K562 (cell line): ENCODE results near the gene GLTPD2. TPM values are rescaled to one million over a fixed set of nuclear protein-coding genes. Genes with fewer than 3 reads are reported as not detected.

Experiments used
- BRD9 ChIP-seq: fragments of 450-650 bp; IDR thresholded peaks from 2 replicates; pipeline ENCODE4 v1.6.1; 2018; ENCODE audit warnings: low read depth; ENCODE audit not compliant: partially characterized antibody
- CBX8 ChIP-seq: fragments of 200-600 bp; sonication (generic); IDR thresholded peaks from 2 replicates; pipeline ENCODE4 v1.6.1; 2012; ENCODE audit warnings: borderline replicate concordance, mixed run types, low read depth, mild to moderate bottlenecking, moderate library complexity, mixed read lengths, low read length, control low read depth, inconsistent platforms; ENCODE audit not compliant: poor library complexity, severe bottlenecking; ENCODE audit errors: extremely low read depth
- CXXC5 ChIP-seq: fragments of 250-450 bp; sonication (Bioruptor Pico); IDR thresholded peaks from 2 replicates; pipeline ENCODE4 v1.8.0; 2022; ENCODE audit warnings: inconsistent platforms, mild to moderate bottlenecking, moderate library complexity
- DACH1 ChIP-seq: fragments of 450-650 bp; IDR thresholded peaks from 2 replicates; pipeline ENCODE4 v1.6.1; 2018; ENCODE audit not compliant: partially characterized antibody
- DIDO1 ChIP-seq: fragments of 450-650 bp; IDR thresholded peaks from 2 replicates; pipeline ENCODE4 v1.6.1; 2016; ENCODE audit warnings: low read depth, missing biosample characterization, missing genetic modification characterization
- FIP1L1 ChIP-seq: fragments of 200-400 bp; formaldehyde crosslinking; IDR thresholded peaks from 2 replicates; pipeline ENCODE4 v1.6.1; 2018; ENCODE audit warnings: mild to moderate bottlenecking, low read depth, low read length; ENCODE audit not compliant: poor library complexity, severe bottlenecking
- GTF3C2 ChIP-seq: IDR thresholded peaks from 3 replicates; pipeline ENCODE4 v1.6.1; 2011; ENCODE audit warnings: borderline replicate concordance, mild to moderate bottlenecking, moderate library complexity; ENCODE audit not compliant: insufficient read length; ENCODE audit errors: extremely low read depth
- HNRNPK ChIP-seq: fragments of 200-400 bp; formaldehyde crosslinking; IDR thresholded peaks from one replicate; pipeline ENCODE4 v1.6.1; 2018; ENCODE audit warnings: mild to moderate bottlenecking, low read depth, low read length; ENCODE audit not compliant: poor library complexity, severe bottlenecking
- MXI1 ChIP-seq: IDR thresholded peaks from 2 replicates; pipeline ENCODE4 v1.6.1; 2011; ENCODE audit warnings: low read depth, mild to moderate bottlenecking, improper control_type of control experiment, low read length
- NCOA1 ChIP-seq: fragments of 450-650 bp; IDR thresholded peaks from 2 replicates; pipeline ENCODE4 v1.6.1; 2016; ENCODE audit warnings: low read depth
- NFATC3 ChIP-seq: fragments of 450-650 bp; IDR thresholded peaks from 2 replicates; pipeline ENCODE4 v1.6.1; 2017; ENCODE audit warnings: mild to moderate bottlenecking
- OTX1 ChIP-seq: fragments of 450-650 bp; formaldehyde crosslinking; IDR thresholded peaks from 2 replicates; pipeline ENCODE4 v1.4.0; 2022; ENCODE audit warnings: mild to moderate bottlenecking
- PCBP1 ChIP-seq: fragments of 200-400 bp; formaldehyde crosslinking; IDR thresholded peaks from 2 replicates; pipeline ENCODE4 v1.6.1; 2018; ENCODE audit warnings: mild to moderate bottlenecking, low read depth, low read length; ENCODE audit not compliant: poor library complexity, severe bottlenecking
- SMARCA5 ChIP-seq: fragments of 450-650 bp; IDR thresholded peaks from 2 replicates; pipeline ENCODE4 v1.6.1; 2016
- TBL1XR1 ChIP-seq, 2 experiments: IDR thresholded peaks; 2 replicates each; pipeline ENCODE4 v1.6.1; 2012; ENCODE audit warnings: improper control_type of control experiment in 2 of 2, low read length in 2 of 2, mild to moderate bottlenecking in 1 of 2
- VEZF1 ChIP-seq: fragments of 200-800 bp; sonication (Bioruptor generic); IDR thresholded peaks from 2 replicates; pipeline ENCODE4 v1.6.1; 2017; ENCODE audit warnings: missing genetic modification characterization, missing compliant biosample characterization
- ZBED1 ChIP-seq: IDR thresholded peaks from 2 replicates; pipeline ENCODE4 v1.6.1; 2014
- ZBTB17 ChIP-seq: fragments of 450-650 bp; formaldehyde crosslinking; IDR thresholded peaks from 2 replicates; pipeline ENCODE4 v1.4.0; 2020; ENCODE audit warnings: mild to moderate bottlenecking
- ZFX ChIP-seq: sonication (generic); formaldehyde crosslinking; IDR thresholded peaks from 2 replicates; pipeline ENCODE4 v1.8.0; 2022; ENCODE audit warnings: mild to moderate bottlenecking, missing genetic modification reagents, moderate library complexity
- ZNF12 ChIP-seq: sonication (generic); formaldehyde crosslinking; IDR thresholded peaks from 2 replicates; pipeline ENCODE4 v1.4.0; 2020; ENCODE audit warnings: mild to moderate bottlenecking, missing genetic modification reagents
- ZNF655 ChIP-seq: fragments of 250-450 bp; sonication (Bioruptor Pico); IDR thresholded peaks from 2 replicates; pipeline ENCODE4 v1.5.0; 2021
- ZNF780A ChIP-seq: fragments of 250-450 bp; sonication (Bioruptor Pico); IDR thresholded peaks from 2 replicates; pipeline ENCODE4 v1.5.0; 2021; ENCODE audit warnings: mild to moderate bottlenecking
- polyA plus RNA-seq, 8 experiments: library from polyadenylated mRNA; depleted of rRNA in 4 of 8; stranded (reverse) in 5 of 8; unstranded in 3 of 8; fragments of >200 nt; fragmentation: Nextera tagmentation in 2 of 8; fragmentation: Illumina TruSeq in 1 of 8; extraction: Ambion mirVana in 2 of 8; extraction: Trizol in 1 of 8; gene quantifications; 2 replicates each; pipeline versions ENCODE4 v1.2.1 to v1.2.3, GENCODE V29; 2011 to 2014; ENCODE audit warnings: inconsistent platforms in 1 of 8, missing spikeins in 1 of 8
- total RNA-seq, 7 experiments: library from RNA; depleted of rRNA in 6 of 7; stranded (reverse); fragments of >200 nt in 6 of 7; fragmentation: Illumina TruSeq in 2 of 7; extraction: Trizol in 2 of 7; gene quantifications; 2 replicates each; pipeline versions ENCODE4 v1.2.1 to v1.2.3, GENCODE V29; 2011 to 2021; ENCODE audit warnings: low replicate concordance in 1 of 7

The GLTPD2 gene
- total and polyA plus RNA-seq, 9 of the 15 experiments (the other 6 are each of a cell fraction or from before 2014, with no cell fraction given) = not detected

- TF ChIP-seq ZNF655 (CRISPR knock-in tag) (no peak), TBL1XR1 (IDR thresholded peaks at IDR 0.05; ENCODE audit: low read length in 2 of 2) (no peak), NCOA1 (no peak), HNRNPK (no peak), CBX8 (no peak), NFATC3 (no peak), MXI1 (no peak; the same call in 1 of the 2 replicates), GTF3C2 (no peak), DACH1 (no peak), ZNF12 (no peak), OTX1 (CRISPR knock-in tag) (no peak), ZNF780A (CRISPR knock-in tag) (no peak), ZFX (CRISPR knock-in tag) (peak; percentile 96), ZBTB17 (CRISPR knock-in tag) (no peak), FIP1L1 (peak; percentile 59), ZBED1 (no peak), BRD9 (no peak), VEZF1 (peak; percentile 58), DIDO1 (no peak), PCBP1 (no peak), CXXC5 (CRISPR knock-in tag) (peak; percentile 84), SMARCA5 (no peak)
These were observed 1.4 kb downstream of the GLTPD2 start (continued) for GRCh38 chr17:4789951-4790704.
